Nephron (organoid): ENCODE measurements around the gene MAT2B.
A peak's percentile ranks its signal among the peaks of the same experiment; 100 is the strongest.

Source experiments
- H3K27ac Mint-ChIP-seq, 3 experiments: 2 replicates each; pipeline ENCODE4 v1.8.0; 2020; ENCODE audit warnings: mixed read lengths in 3 of 3, mild to moderate bottlenecking in 2 of 3, moderate library complexity in 1 of 3
- H3K27me3 Mint-ChIP-seq: 2 replicates; pipeline ENCODE4 v1.8.0; 2021; ENCODE audit warnings: low read depth, mild to moderate bottlenecking, moderate library complexity, mixed read lengths
- H3K36me3 Mint-ChIP-seq: 2 replicates; pipeline ENCODE4 v1.8.0; 2020; ENCODE audit warnings: low read depth, mixed read lengths
- H3K4me1 Mint-ChIP-seq: 2 replicates; pipeline ENCODE4 v1.8.0; 2020; ENCODE audit warnings: mixed read lengths
- H3K4me3 Mint-ChIP-seq, 3 experiments: 2 replicates each; pipeline ENCODE4 v1.8.0; 2020; ENCODE audit warnings: mild to moderate bottlenecking in 3 of 3, mixed read lengths in 3 of 3, moderate library complexity in 2 of 3
- H3K9me3 Mint-ChIP-seq: 2 replicates; pipeline ENCODE4 v1.8.0; 2020; ENCODE audit warnings: mixed read lengths
- TF ChIP-seq, protein P1 (sequence below), 3 experiments: fragments of 200-600 bp; sonication (generic); IDR thresholded peaks; one replicate each; pipeline ENCODE4 v1.5.0; 2021; ENCODE audit warnings: antibody characterized with exemption in 3 of 3; ENCODE audit not compliant: unreplicated experiment in 3 of 3

Gene MAT2B

DNA sequence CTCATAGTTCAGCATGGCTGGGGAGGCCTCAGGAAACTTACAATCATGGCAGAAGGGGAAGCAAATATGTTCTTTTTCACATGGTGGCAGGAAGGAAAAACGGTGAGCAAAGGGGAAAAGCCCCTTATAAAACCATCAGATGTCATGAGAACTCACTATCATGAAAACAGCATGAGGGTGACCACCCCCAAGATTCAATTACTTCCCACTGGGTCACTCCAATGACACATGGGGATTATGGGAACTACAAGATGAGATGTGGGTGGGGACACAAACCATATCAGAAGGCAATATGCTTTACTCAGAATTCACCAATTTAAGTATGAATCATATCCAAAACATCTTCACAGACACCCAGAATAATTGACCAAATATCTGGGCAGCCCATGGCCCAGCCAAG lies 19.7 kb downstream of the MAT2B start:
- Mint-ChIP-seq H3K27ac (no peak overlapping the region), H3K9me3 (peaks cover 19% of the 10 kb centered on the region), H3K36me3 (peaks cover 37% of the 10 kb centered on the region)

DNA sequence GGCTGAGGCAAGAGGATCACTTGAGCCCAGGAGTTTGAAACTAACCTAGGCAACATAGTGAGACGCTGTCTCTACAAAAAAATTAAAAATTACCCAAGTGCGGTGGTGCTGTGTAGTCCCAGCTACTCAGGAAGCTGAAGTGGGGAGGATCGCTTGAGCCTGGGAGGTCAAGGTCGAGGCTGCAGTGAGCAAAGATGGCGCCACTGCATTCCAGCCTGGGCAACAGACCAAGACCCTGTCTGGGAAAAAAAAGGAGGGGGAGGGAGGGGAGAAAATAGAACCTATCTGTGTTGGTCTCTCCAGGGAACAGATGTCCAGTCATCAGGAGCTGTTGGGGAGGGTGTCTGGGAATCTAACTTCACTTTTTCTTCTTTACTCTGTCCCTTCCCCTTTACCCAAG lies 24.3 kb downstream of the MAT2B start:
- peaks cover 17% of the 10 kb centered on the region for H3K4me1 Mint-ChIP-seq
- H3K27me3 Mint-ChIP-seq, result no peaks in the 10 kb centered on the region
- no peak overlapping the region for H3K4me3 Mint-ChIP-seq
- H3K9me3 Mint-ChIP-seq, result peaks cover 14% of the 10 kb centered on the region
- no peak overlapping the region for H3K27ac Mint-ChIP-seq
- H3K36me3 Mint-ChIP-seq, result peaks cover 12% of the 10 kb centered on the region
- TF ChIP-seq, protein P1, sequence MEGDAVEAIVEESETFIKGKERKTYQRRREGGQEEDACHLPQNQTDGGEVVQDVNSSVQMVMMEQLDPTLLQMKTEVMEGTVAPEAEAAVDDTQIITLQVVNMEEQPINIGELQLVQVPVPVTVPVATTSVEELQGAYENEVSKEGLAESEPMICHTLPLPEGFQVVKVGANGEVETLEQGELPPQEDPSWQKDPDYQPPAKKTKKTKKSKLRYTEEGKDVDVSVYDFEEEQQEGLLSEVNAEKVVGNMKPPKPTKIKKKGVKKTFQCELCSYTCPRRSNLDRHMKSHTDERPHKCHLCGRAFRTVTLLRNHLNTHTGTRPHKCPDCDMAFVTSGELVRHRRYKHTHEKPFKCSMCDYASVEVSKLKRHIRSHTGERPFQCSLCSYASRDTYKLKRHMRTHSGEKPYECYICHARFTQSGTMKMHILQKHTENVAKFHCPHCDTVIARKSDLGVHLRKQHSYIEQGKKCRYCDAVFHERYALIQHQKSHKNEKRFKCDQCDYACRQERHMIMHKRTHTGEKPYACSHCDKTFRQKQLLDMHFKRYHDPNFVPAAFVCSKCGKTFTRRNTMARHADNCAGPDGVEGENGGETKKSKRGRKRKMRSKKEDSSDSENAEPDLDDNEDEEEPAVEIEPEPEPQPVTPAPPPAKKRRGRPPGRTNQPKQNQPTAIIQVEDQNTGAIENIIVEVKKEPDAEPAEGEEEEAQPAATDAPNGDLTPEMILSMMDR (IDR thresholded peaks at IDR 0.05; ENCODE audit: unreplicated experiment in 3 of 3), result no peak

More for the DNA sequence above, 19.7 kb downstream of the MAT2B start:
- no peak overlapping the region for H3K4me3 Mint-ChIP-seq
- TF ChIP-seq, protein P1 (IDR thresholded peaks at IDR 0.05; ENCODE audit: unreplicated experiment in 3 of 3), result no peak
- no peaks in the 10 kb centered on the region for H3K4me1 Mint-ChIP-seq
- no peaks in the 10 kb centered on the region for H3K27me3 Mint-ChIP-seq

DNA sequence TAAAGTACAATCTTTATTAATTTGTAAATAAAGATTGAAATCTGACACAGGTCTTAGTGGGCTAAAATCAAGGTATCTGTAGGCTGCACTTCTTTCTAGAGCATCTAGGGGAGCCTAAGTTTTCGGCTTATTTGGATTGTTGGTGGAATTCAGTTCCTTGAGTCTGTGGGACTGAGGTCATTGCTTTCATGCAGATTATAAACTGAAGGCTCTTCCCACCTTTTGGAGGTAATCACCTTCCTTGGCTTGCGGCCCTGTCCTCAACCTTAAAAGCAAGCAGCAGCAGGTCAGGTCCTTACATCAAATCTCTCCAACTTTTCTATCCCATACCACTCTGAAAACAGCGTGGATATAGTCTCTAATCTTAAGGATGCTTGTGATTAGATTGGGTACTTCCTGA lies 25.9 kb downstream of the MAT2B start:
- TF ChIP-seq, protein P1 (IDR thresholded peaks at IDR 0.05; ENCODE audit: unreplicated experiment in 3 of 3), result no peak
- Mint-ChIP-seq H3K9me3 (peaks cover 9% of the 10 kb centered on the region), H3K27me3 (no peaks in the 10 kb centered on the region), H3K4me1 (peaks cover 17% of the 10 kb centered on the region), H3K4me3 (no peak overlapping the region), H3K36me3 (peaks cover 3% of the 10 kb centered on the region), H3K27ac (no peak overlapping the region)

DNA sequence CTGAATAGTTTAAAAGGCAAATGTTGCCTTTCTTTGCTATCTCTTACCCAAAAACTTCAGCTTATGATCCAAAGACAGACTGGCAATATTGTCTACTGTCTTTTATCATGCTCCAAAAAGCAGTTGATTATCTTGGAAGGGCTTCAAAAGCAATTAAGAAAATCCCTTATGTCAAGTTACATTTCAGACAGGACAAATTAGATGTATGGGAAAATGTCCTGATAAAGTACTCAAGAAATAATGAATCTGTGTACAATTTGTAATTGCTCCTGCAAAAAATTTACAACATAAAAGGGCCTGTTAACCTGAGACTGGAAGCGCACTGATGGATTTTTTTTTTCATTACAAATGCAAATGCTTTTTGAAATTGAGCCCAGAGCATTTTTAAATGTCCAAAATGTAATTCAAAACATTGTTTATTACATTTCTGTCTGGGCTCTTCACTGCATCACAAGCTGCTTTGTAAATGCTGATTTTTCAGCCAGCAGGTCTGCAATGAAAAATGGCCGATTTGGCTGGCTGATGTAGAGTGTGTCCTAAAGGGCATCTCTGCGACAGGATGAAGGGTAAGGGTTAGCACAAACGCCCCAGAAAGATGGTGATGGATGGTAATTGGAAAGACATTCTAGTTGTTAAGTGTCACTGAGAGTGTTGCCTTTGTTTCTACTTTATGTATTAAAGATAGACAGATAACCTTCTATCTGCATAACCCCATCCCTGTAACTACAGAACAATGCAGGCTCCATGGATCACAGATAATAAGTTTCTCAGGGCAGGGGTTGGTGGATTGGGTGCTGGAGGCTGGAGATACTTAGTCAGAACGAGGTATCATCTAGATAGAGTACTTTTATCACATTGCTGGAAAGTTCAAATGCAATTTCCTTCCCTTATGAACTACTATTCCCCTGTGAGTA lies 27.0 kb downstream of the MAT2B start:
- peak overlapping the region; percentile 37 to 78 (median 51) for H3K27ac Mint-ChIP-seq
- H3K4me3 Mint-ChIP-seq, result no peak overlapping the region
- H3K36me3 Mint-ChIP-seq, result no peaks in the 10 kb centered on the region
- peaks cover 17% of the 10 kb centered on the region for H3K4me1 Mint-ChIP-seq
- H3K9me3 Mint-ChIP-seq, result peaks cover 4% of the 10 kb centered on the region
- H3K27me3 Mint-ChIP-seq, result no peaks in the 10 kb centered on the region
- TF ChIP-seq, protein P1 (IDR thresholded peaks at IDR 0.05; ENCODE audit: unreplicated experiment in 3 of 3), result no peak

DNA sequence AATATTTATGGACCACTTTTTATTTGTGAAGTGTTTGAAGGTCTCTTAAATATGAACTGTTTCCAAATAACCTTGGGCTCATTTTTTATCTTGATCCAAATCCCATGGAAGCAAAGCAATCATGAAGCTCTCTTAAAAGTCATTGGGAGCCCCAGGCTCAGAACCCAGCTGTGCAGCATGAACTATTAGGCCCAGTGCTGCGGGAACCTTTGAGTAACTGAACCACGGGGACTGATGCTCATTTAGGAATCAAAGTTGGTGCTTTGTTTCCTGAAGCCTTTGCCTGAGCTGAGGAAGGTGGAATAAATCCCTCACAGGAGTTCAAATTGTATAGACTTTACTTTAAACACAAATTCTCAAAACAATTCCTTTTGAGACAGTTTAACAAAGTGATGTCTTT lies 27.8 kb downstream of the MAT2B start:
- no peaks in the 10 kb centered on the region for H3K27me3 Mint-ChIP-seq
- TF ChIP-seq, protein P1 (IDR thresholded peaks at IDR 0.05; ENCODE audit: unreplicated experiment in 3 of 3), result no peak
- H3K4me3 Mint-ChIP-seq, result no peak overlapping the region
- peaks cover 17% of the 10 kb centered on the region for H3K4me1 Mint-ChIP-seq
- no peaks in the 10 kb centered on the region for H3K9me3 Mint-ChIP-seq
- H3K36me3 Mint-ChIP-seq, result no peaks in the 10 kb centered on the region
- H3K27ac Mint-ChIP-seq, result peak overlapping the region in 2 of 3 experiments; percentile 37 to 78
